ENCODE measurements around the gene PTBP3.
"Not testable (repeated sequence)": the region's sequence is repeated elsewhere in the genome, so short reads cannot be mapped to it uniquely, and the experiment has no call there.

Gene PTBP3

DNA sequence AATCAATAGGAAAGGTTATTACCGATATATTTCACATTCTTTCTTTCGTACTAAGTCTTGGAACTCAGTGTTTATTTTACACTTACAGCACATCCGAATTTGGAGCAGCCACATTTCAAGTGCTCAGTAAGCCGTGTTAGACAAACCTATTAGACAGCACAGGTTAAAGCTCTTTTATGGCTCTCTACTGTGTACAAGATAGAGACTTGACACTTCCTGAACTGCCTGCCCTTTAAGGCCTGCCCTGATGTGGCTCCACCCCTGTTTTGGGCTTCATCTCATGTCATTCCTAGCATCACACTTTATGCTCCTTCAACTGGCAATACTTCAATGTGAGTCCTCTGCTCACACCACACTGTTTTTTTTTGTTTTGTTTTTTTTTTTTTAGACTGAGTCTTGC is 134.8 kb downstream of the PTBP3 start:
- TF ChIP-seq, protein P1, sequence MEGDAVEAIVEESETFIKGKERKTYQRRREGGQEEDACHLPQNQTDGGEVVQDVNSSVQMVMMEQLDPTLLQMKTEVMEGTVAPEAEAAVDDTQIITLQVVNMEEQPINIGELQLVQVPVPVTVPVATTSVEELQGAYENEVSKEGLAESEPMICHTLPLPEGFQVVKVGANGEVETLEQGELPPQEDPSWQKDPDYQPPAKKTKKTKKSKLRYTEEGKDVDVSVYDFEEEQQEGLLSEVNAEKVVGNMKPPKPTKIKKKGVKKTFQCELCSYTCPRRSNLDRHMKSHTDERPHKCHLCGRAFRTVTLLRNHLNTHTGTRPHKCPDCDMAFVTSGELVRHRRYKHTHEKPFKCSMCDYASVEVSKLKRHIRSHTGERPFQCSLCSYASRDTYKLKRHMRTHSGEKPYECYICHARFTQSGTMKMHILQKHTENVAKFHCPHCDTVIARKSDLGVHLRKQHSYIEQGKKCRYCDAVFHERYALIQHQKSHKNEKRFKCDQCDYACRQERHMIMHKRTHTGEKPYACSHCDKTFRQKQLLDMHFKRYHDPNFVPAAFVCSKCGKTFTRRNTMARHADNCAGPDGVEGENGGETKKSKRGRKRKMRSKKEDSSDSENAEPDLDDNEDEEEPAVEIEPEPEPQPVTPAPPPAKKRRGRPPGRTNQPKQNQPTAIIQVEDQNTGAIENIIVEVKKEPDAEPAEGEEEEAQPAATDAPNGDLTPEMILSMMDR (conservative IDR thresholded peaks at IDR 0.05; ENCODE audit: low read depth, low read length), result no peak
- no peak overlapping the region for H2AFZ ChIP-seq (ENCODE audit: low read depth)
- H3K4me3 ChIP-seq (IDR thresholded peaks at IDR 0.05; ENCODE audit: insufficient read depth, low read depth, low read length), result no peak overlapping the region
- H3K27ac ChIP-seq, result no peak overlapping the region
- no peak overlapping the region for H3K4me2 ChIP-seq
- no peaks in the 10 kb centered on the region for H3K36me3 ChIP-seq (ENCODE audit: insufficient read depth)
- H3K79me2 ChIP-seq (ENCODE audit: insufficient read depth, low read depth), result no peaks in the 10 kb centered on the region
- H3K4me1 ChIP-seq (ENCODE audit: low read depth, poor library complexity, severe bottlenecking), result no peaks in the 10 kb centered on the region
- H4K20me1 ChIP-seq (ENCODE audit: insufficient read depth), result no peaks in the 10 kb centered on the region
- H3K27me3 ChIP-seq (ENCODE audit: insufficient read depth, low read depth), result no peaks in the 10 kb centered on the region
- H3K9ac ChIP-seq, result no peak overlapping the region

DNA sequence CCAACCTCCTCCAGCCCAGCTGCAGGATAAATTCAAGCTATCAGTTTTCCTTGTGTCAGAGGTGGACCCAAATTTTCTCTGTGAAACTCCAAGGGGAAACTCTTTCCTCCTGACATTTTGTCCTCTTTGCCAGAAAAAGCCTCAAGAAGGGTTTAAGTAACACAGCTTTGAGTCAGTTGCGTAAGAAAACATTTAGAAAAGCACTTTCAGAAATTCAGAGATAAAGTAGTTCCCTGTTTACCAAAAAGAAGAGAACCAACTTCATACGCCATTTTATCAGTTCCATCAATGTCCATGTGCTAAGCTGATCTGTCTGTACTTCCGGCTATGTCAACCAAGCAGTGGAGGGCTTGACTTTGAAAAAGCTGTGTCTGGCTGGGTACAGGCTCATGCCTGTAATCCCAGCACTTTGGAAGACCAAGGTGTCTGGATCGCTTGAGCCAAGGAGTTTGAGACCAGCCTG is 138.4 kb downstream of the PTBP3 start:
- H2AFZ ChIP-seq (ENCODE audit: low read depth), result no peak overlapping the region
- no peaks in the 10 kb centered on the region for H3K36me3 ChIP-seq (ENCODE audit: insufficient read depth)
- H3K9ac ChIP-seq, result no peak overlapping the region
- no peak overlapping the region for H3K4me3 ChIP-seq (IDR thresholded peaks at IDR 0.05; ENCODE audit: insufficient read depth, low read depth, low read length)
- H4K20me1 ChIP-seq (ENCODE audit: insufficient read depth), result no peaks in the 10 kb centered on the region
- H3K4me2 ChIP-seq, result no peak overlapping the region
- H3K79me2 ChIP-seq (ENCODE audit: insufficient read depth, low read depth), result no peaks in the 10 kb centered on the region
- no peaks in the 10 kb centered on the region for H3K27me3 ChIP-seq (ENCODE audit: insufficient read depth, low read depth)
- no peaks in the 10 kb centered on the region for H3K4me1 ChIP-seq (ENCODE audit: low read depth, poor library complexity, severe bottlenecking)
- TF ChIP-seq, protein P1 (conservative IDR thresholded peaks at IDR 0.05; ENCODE audit: low read depth, low read length), result no peak
- no peak overlapping the region for H3K27ac ChIP-seq

GRCh38 chr9:112193572-112194288 is 139.7 kb downstream of the PTBP3 start:
- H3K9ac ChIP-seq, result no peak overlapping the region
- no peak overlapping the region for H2AFZ ChIP-seq (ENCODE audit: low read depth)
- H3K27ac ChIP-seq, result no peak overlapping the region
- no peaks in the 10 kb centered on the region for H3K27me3 ChIP-seq (ENCODE audit: insufficient read depth, low read depth)
- TF ChIP-seq, protein P1 (conservative IDR thresholded peaks at IDR 0.05; ENCODE audit: low read depth, low read length), result no peak
- no peak overlapping the region for H3K4me3 ChIP-seq (IDR thresholded peaks at IDR 0.05; ENCODE audit: insufficient read depth, low read depth, low read length)
- no peaks in the 10 kb centered on the region for H3K36me3 ChIP-seq (ENCODE audit: insufficient read depth)
- H3K79me2 ChIP-seq (ENCODE audit: insufficient read depth, low read depth), result no peaks in the 10 kb centered on the region
- no peaks in the 10 kb centered on the region for H4K20me1 ChIP-seq (ENCODE audit: insufficient read depth)
- peaks cover 3% of the 10 kb centered on the region for H3K4me1 ChIP-seq (ENCODE audit: low read depth, poor library complexity, severe bottlenecking)
- no peak overlapping the region for H3K4me2 ChIP-seq

GRCh38 chr9:112190320-112190719 is 143.1 kb downstream of the PTBP3 start:
- H3K36me3 ChIP-seq (ENCODE audit: insufficient read depth); H3K4me3 ChIP-seq (IDR thresholded peaks at IDR 0.05; ENCODE audit: insufficient read depth, low read depth, low read length); H4K20me1 ChIP-seq (ENCODE audit: insufficient read depth); H3K9ac ChIP-seq; H3K27ac ChIP-seq; H3K27me3 ChIP-seq (ENCODE audit: insufficient read depth, low read depth); H3K79me2 ChIP-seq (ENCODE audit: insufficient read depth, low read depth); H3K4me2 ChIP-seq; H2AFZ ChIP-seq (ENCODE audit: low read depth): not testable (repeated sequence)
- peaks cover 34% of the 10 kb centered on the region for H3K4me1 ChIP-seq (ENCODE audit: low read depth, poor library complexity, severe bottlenecking)

DNA sequence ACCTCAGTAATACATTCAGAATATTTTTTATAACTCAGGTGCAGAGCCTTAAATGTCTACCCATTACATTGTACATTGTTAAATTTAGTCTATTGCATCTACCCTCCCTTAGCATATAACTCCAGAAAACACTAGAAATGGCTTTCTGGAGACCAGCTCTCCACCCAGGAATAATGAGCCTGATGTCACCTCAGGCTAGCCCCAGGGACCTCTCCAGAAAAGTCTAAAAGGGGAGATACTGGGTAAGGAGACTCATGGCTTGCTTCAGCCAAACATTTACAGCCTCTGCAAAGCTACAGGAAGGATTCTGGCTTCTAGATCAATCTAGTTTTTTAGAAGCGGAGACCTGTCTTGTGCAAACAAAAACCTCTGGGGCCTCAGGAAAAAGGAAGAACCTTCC is 144.5 kb downstream of the PTBP3 start:
- Histone ChIP-seq H3K79me2 (ENCODE audit: insufficient read depth, low read depth) (no peaks in the 10 kb centered on the region), H3K4me2 (no peak overlapping the region), H3K9ac (no peak overlapping the region), H3K27me3 (ENCODE audit: insufficient read depth, low read depth) (no peaks in the 10 kb centered on the region), H3K4me3 (IDR thresholded peaks at IDR 0.05; ENCODE audit: insufficient read depth, low read depth, low read length) (no peak overlapping the region), H2AFZ (ENCODE audit: low read depth) (no peak overlapping the region), H3K36me3 (ENCODE audit: insufficient read depth) (no peaks in the 10 kb centered on the region), H3K4me1 (ENCODE audit: low read depth, poor library complexity, severe bottlenecking) (peaks cover 34% of the 10 kb centered on the region), H3K27ac (no peak overlapping the region), H4K20me1 (ENCODE audit: insufficient read depth) (no peaks in the 10 kb centered on the region)
- TF ChIP-seq, protein P1 (conservative IDR thresholded peaks at IDR 0.05; ENCODE audit: low read depth, low read length), result no peak
